Stomach (tissue), 9 donors: Measurements from ENCODE around the gene PARD3. TPM values are rescaled to one million over a fixed set of nuclear protein-coding genes. Genes with fewer than 3 reads are reported as not detected.

Experiments used
- DNase-seq, 2 donors: peaks; one replicate each; pipeline versions ENCODE4 v3.0.0 to v3.0.0-alpha.2; 2013 to 2019
- H3K27ac ChIP-seq, 5 donors: fragments of 200-600 bp in 4 of 5; sonication (generic) in 4 of 5; one replicate each; pipeline ENCODE4 v1.5.1; 2013 to 2019; ENCODE audit warnings: mild to moderate bottlenecking in 1 of 5, moderate library complexity in 1 of 5
- H3K27me3 ChIP-seq, 3 donors: fragments of 200-600 bp; sonication (generic); one replicate each; pipeline ENCODE4 v1.5.1; 2017 to 2019; ENCODE audit warnings: mixed run types in 1 of 3
- H3K36me3 ChIP-seq, 4 donors: fragments of 200-600 bp; sonication (generic); 1 replicate in 3 of 4; 2 replicates in 1 of 4; pipeline ENCODE4 v1.5.1; 2016 to 2019
- H3K4me1 ChIP-seq, 4 donors: fragments of 200-600 bp; sonication (generic); one replicate each; pipeline ENCODE4 v1.5.1; 2016 to 2019
- H3K4me3 ChIP-seq, 4 donors: fragments of 200-600 bp; sonication (generic) in 3 of 4; one replicate each; pipeline ENCODE4 v1.5.1; 2016 to 2019; ENCODE audit warnings: mild to moderate bottlenecking in 1 of 4
- H3K9me3 ChIP-seq, 4 donors: fragments of 200-600 bp; sonication (generic); one replicate each; pipeline ENCODE4 v1.5.1; 2016 to 2019
- CTCF ChIP-seq, 7 experiments: fragments of 450-650 bp in 4 of 7; fragments of 200-600 bp in 3 of 7; sonication (generic) in 3 of 7; IDR thresholded peaks; one replicate each; pipeline ENCODE4 v1.5.1; 2016 to 2019; ENCODE audit warnings: antibody characterized with exemption in 7 of 7, control low read depth in 2 of 7, mild to moderate bottlenecking in 1 of 7
- EP300 ChIP-seq: sonication (generic); formaldehyde crosslinking; IDR thresholded peaks from one replicate; pipeline ENCODE4 v1.6.1; 2017; ENCODE audit warnings: antibody characterized with exemption
- POLR2A ChIP-seq, 4 donors: fragments of 450-650 bp; IDR thresholded peaks; one replicate each; pipeline ENCODE4 v1.6.1; 2016; ENCODE audit warnings: antibody characterized with exemption in 4 of 4, control low read depth in 2 of 4, mild to moderate bottlenecking in 1 of 4, moderate library complexity in 1 of 4
- POLR2AphosphoS5 ChIP-seq, 3 donors: sonication (generic); formaldehyde crosslinking; IDR thresholded peaks; one replicate each; pipeline ENCODE4 v1.6.1; 2016; ENCODE audit warnings: antibody characterized with exemption in 3 of 3
- WGBS, 5 donors: extraction: QIAGEN DNeasy Blood & Tissue Kit in 3 of 5; methylation state at CpG; one replicate each; pipeline versions ENCODE4 v1.1.5 to v1.1.7; 2013 to 2018; 5-methylcytosine and 5-hydroxymethylcytosine counted together
- intact Hi-C: fragments of 100-400 bp; cut with DNase I; formaldehyde crosslinking; loops from one replicate; pipeline ENCODE4 v1.15.1; 2023; ENCODE audit warnings: low total_unique reads
- polyA plus RNA-seq, 3 donors: library from polyadenylated mRNA; stranded (reverse); fragments of 200-250 nt; gene quantifications; one replicate each; pipeline ENCODE4 v1.2.3, GENCODE V29; 2013
- total RNA-seq, 5 donors: library from RNA; depleted of rRNA; stranded (reverse); fragments of >200 nt; gene quantifications; one replicate each; pipeline versions ENCODE4 v1.1.0 to v1.2.3, GENCODE V29; 2014 to 2016
- donor health status: healthy with polysubstance abuse.
- donor health status: Bipolar disorder and iron deficiency.
- donor health status: healthy.

PARD3 gene
- total and polyA plus RNA-seq, 8 donors = 13.7 to 118 (median 31.8) TPM

GRCh38 chr10:34526186-34526585, 288.9 kb downstream of the PARD3 start:
- DNase-seq = no peak
- no peaks in the 10 kb centered on the region for H3K27me3 ChIP-seq
- TF ChIP-seq POLR2AphosphoS5 (IDR thresholded peaks at IDR 0.05) = no peak
- TF ChIP-seq POLR2A (IDR thresholded peaks at IDR 0.05) = no peak
- TF ChIP-seq EP300 = no peak
- TF ChIP-seq CTCF (IDR thresholded peaks at IDR 0.05) = no peak
- peaks cover 0 to 25% (median 15%) of the 10 kb centered on the region in 4 donors for H3K4me1 ChIP-seq
- H3K27ac ChIP-seq = peak overlapping the region in 3 of 5 donors; percentile 3 to 49 (median 9)
- WGBS, 5 donors = 53 to 80% (median 69%) methylated on average over 3 of the region's 3 CpGs
- H3K9me3 ChIP-seq = peaks cover 0 to 4% (median 1%) of the 10 kb centered on the region in 4 donors
- H3K36me3 ChIP-seq = no peaks in the 10 kb centered on the region
- H3K4me3 ChIP-seq = no peak overlapping the region
- intact Hi-C loops = no loop called here

- Histone ChIP-seq H3K4me1 (peaks cover 0 to 25% (median 15%) of the 10 kb centered on the region in 4 donors), H3K27me3 (no peaks in the 10 kb centered on the region), H3K9me3 (no peaks in the 10 kb centered on the region), H3K36me3 (no peaks in the 10 kb centered on the region), H3K4me3 (no peak overlapping the region), H3K27ac (no peak overlapping the region)
- 77 to 92% (median 83%) methylated on average over 4 of the region's 4 CpGs for WGBS, 5 donors
- intact Hi-C loops = no loop called here
- TF ChIP-seq POLR2AphosphoS5 (IDR thresholded peaks at IDR 0.05) (no peak), POLR2A (IDR thresholded peaks at IDR 0.05) (no peak), CTCF (IDR thresholded peaks at IDR 0.05) (no peak), EP300 (no peak)
- DNase-seq = no peak
Observed at GRCh38 chr10:34524369-34525091, 290.6 kb downstream of the PARD3 start.

- TF ChIP-seq POLR2AphosphoS5 (IDR thresholded peaks at IDR 0.05) = no peak
- TF ChIP-seq POLR2A (IDR thresholded peaks at IDR 0.05) = no peak
- no peak for TF ChIP-seq CTCF (IDR thresholded peaks at IDR 0.05)
- no peak for TF ChIP-seq EP300
- Histone ChIP-seq H3K4me1 (peaks cover 0 to 24% (median 10%) of the 10 kb centered on the region in 4 donors), H3K4me3 (no peak overlapping the region), H3K36me3 (no peaks in the 10 kb centered on the region), H3K27ac (no peak overlapping the region), H3K27me3 (no peaks in the 10 kb centered on the region), H3K9me3 (no peaks in the 10 kb centered on the region)
- intact Hi-C loops = no loop called here
- 90 to 96% (median 93%) methylated on average over 3 of the region's 3 CpGs for WGBS, 5 donors
- no peak for DNase-seq
Observed at GRCh38 chr10:34523017-34523767, 291.9 kb downstream of the PARD3 start.

GRCh38 chr10:34522546-34522945, 292.6 kb downstream of the PARD3 start:
- Histone ChIP-seq H3K27ac (no peak overlapping the region), H3K9me3 (no peaks in the 10 kb centered on the region), H3K4me3 (no peak overlapping the region), H3K27me3 (no peaks in the 10 kb centered on the region), H3K4me1 (peaks cover 0 to 18% (median 6%) of the 10 kb centered on the region in 4 donors), H3K36me3 (no peaks in the 10 kb centered on the region)
- 48 to 67% (median 63%) methylated on average over 6 of the region's 6 CpGs for WGBS, 5 donors
- TF ChIP-seq CTCF (IDR thresholded peaks at IDR 0.05) (no peak), EP300 (no peak), POLR2AphosphoS5 (IDR thresholded peaks at IDR 0.05) (no peak), POLR2A (IDR thresholded peaks at IDR 0.05) (no peak)
- peak in 1 of 2 donors; percentile 51 for DNase-seq
- intact Hi-C loops = no loop called here
